GM12878 (cell line): Measurements from ENCODE around the gene SET.

Experiments used
- CBX5 ChIP-seq: sonication (generic); IDR thresholded peaks from 2 replicates; pipeline ENCODE4 v1.6.1; 2016; ENCODE audit warnings: low read depth, moderate library complexity, mild to moderate bottlenecking, inconsistent platforms
- HDAC2 ChIP-seq: fragments of 200-600 bp; sonication (generic); IDR thresholded peaks from 2 replicates; pipeline ENCODE4 v1.6.1; 2017
- POLR2A ChIP-seq: IDR thresholded peaks from 2 replicates; pipeline ENCODE4 v1.6.1; 2011; ENCODE audit warnings: low read depth, mild to moderate bottlenecking, low read length
- SMAD1 ChIP-seq: fragments of 450-650 bp; IDR thresholded peaks from 2 replicates; pipeline ENCODE4 v1.6.1; 2018; ENCODE audit warnings: mild to moderate bottlenecking, low read depth; ENCODE audit not compliant: partially characterized antibody
- TAF1 ChIP-seq: IDR thresholded peaks from 2 replicates; pipeline ENCODE4 v1.6.1; 2011; ENCODE audit warnings: mild to moderate bottlenecking, low read depth, low read length, borderline replicate concordance
- TF ChIP-seq, protein P1 (sequence below), 3 experiments: IDR thresholded peaks in 2 of 3; conservative IDR thresholded peaks in 1 of 3; 2 replicates each; pipeline ENCODE4 v1.5.1; 2011; ENCODE audit warnings: low read depth in 3 of 3, low read length in 3 of 3, mild to moderate bottlenecking in 3 of 3, control low read depth in 2 of 3, moderate library complexity in 2 of 3, inconsistent platforms in 1 of 3, mixed read lengths in 1 of 3; ENCODE audit not compliant: control insufficient read depth in 2 of 3, insufficient read depth in 1 of 3; ENCODE audit errors: extremely low read depth in 1 of 3
- TF ChIP-seq, protein P2 (sequence below): IDR thresholded peaks from 2 replicates; pipeline ENCODE4 v1.6.1; 2012; ENCODE audit warnings: mild to moderate bottlenecking, low read depth, low read length
- TF ChIP-seq, protein P3 (sequence below): fragments of 450-650 bp; formaldehyde crosslinking; IDR thresholded peaks from 2 replicates; pipeline ENCODE4 v1.4.0; 2020; ENCODE audit warnings: mild to moderate bottlenecking, moderate library complexity
- TF ChIP-seq, protein P4 (sequence below): IDR thresholded peaks from 2 replicates; pipeline ENCODE4 v1.6.1; 2011; ENCODE audit warnings: low read depth, mild to moderate bottlenecking, low read length, moderate library complexity, borderline replicate concordance; ENCODE audit errors: extremely low read depth

DNA sequence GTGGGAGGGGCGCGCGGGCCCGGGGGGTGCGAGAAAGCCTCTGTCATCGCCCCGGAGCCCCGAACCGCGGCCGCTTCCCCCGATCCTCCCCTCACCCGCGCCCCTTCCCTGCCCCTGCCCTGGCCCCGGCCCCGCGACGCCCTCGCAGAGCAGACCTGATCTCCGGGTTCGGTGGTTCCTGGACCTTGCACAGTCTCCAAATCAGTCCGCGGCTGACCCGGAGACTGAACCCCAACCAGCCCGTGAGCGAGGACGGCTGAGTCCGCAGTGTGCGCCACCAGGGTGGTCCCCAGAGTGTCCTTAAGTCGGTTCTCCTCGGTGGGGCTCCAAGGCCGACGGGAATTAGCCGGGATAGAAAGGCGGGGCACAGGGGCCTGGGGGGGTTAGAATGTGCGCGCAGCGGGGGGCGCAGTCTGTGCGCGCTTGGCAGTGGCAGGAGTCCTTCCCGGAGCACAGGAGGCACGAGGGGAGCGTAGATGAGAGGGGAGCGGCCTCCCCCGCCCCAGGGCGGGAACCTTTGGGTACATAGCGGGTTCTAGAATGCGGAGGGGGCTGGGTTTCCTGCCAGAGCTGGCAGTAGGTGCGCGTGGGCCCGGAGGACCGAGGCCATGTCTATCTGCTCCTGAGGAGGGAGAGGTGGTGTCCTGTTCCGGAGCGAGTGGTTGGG lies 14.1 kb downstream of the SET start:
- TF ChIP-seq POLR2A (no peak), TAF1 (no peak), HDAC2 (no peak), SMAD1 (no peak), CBX5 (no peak)
- TF ChIP-seq, protein P1, sequence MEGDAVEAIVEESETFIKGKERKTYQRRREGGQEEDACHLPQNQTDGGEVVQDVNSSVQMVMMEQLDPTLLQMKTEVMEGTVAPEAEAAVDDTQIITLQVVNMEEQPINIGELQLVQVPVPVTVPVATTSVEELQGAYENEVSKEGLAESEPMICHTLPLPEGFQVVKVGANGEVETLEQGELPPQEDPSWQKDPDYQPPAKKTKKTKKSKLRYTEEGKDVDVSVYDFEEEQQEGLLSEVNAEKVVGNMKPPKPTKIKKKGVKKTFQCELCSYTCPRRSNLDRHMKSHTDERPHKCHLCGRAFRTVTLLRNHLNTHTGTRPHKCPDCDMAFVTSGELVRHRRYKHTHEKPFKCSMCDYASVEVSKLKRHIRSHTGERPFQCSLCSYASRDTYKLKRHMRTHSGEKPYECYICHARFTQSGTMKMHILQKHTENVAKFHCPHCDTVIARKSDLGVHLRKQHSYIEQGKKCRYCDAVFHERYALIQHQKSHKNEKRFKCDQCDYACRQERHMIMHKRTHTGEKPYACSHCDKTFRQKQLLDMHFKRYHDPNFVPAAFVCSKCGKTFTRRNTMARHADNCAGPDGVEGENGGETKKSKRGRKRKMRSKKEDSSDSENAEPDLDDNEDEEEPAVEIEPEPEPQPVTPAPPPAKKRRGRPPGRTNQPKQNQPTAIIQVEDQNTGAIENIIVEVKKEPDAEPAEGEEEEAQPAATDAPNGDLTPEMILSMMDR (IDR thresholded peaks at IDR 0.05 in 2 of 3, conservative IDR thresholded peaks at IDR 0.05 in 1 of 3; ENCODE audit: control insufficient read depth in 2 of 3, extremely low read depth in 1 of 3, insufficient read depth in 1 of 3, low read depth in 3 of 3, low read length in 3 of 3): no peak
- TF ChIP-seq, protein P2, sequence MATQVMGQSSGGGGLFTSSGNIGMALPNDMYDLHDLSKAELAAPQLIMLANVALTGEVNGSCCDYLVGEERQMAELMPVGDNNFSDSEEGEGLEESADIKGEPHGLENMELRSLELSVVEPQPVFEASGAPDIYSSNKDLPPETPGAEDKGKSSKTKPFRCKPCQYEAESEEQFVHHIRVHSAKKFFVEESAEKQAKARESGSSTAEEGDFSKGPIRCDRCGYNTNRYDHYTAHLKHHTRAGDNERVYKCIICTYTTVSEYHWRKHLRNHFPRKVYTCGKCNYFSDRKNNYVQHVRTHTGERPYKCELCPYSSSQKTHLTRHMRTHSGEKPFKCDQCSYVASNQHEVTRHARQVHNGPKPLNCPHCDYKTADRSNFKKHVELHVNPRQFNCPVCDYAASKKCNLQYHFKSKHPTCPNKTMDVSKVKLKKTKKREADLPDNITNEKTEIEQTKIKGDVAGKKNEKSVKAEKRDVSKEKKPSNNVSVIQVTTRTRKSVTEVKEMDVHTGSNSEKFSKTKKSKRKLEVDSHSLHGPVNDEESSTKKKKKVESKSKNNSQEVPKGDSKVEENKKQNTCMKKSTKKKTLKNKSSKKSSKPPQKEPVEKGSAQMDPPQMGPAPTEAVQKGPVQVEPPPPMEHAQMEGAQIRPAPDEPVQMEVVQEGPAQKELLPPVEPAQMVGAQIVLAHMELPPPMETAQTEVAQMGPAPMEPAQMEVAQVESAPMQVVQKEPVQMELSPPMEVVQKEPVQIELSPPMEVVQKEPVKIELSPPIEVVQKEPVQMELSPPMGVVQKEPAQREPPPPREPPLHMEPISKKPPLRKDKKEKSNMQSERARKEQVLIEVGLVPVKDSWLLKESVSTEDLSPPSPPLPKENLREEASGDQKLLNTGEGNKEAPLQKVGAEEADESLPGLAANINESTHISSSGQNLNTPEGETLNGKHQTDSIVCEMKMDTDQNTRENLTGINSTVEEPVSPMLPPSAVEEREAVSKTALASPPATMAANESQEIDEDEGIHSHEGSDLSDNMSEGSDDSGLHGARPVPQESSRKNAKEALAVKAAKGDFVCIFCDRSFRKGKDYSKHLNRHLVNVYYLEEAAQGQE: no peak
- TF ChIP-seq, protein P3, sequence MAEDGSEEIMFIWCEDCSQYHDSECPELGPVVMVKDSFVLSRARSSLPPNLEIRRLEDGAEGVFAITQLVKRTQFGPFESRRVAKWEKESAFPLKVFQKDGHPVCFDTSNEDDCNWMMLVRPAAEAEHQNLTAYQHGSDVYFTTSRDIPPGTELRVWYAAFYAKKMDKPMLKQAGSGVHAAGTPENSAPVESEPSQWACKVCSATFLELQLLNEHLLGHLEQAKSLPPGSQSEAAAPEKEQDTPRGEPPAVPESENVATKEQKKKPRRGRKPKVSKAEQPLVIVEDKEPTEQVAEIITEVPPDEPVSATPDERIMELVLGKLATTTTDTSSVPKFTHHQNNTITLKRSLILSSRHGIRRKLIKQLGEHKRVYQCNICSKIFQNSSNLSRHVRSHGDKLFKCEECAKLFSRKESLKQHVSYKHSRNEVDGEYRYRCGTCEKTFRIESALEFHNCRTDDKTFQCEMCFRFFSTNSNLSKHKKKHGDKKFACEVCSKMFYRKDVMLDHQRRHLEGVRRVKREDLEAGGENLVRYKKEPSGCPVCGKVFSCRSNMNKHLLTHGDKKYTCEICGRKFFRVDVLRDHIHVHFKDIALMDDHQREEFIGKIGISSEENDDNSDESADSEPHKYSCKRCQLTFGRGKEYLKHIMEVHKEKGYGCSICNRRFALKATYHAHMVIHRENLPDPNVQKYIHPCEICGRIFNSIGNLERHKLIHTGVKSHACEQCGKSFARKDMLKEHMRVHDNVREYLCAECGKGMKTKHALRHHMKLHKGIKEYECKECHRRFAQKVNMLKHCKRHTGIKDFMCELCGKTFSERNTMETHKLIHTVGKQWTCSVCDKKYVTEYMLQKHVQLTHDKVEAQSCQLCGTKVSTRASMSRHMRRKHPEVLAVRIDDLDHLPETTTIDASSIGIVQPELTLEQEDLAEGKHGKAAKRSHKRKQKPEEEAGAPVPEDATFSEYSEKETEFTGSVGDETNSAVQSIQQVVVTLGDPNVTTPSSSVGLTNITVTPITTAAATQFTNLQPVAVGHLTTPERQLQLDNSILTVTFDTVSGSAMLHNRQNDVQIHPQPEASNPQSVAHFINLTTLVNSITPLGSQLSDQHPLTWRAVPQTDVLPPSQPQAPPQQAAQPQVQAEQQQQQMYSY (CRISPR knock-in tag): no peak
- TF ChIP-seq, protein P4, sequence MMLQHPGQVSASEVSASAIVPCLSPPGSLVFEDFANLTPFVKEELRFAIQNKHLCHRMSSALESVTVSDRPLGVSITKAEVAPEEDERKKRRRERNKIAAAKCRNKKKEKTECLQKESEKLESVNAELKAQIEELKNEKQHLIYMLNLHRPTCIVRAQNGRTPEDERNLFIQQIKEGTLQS: no peak
